Fibroblast of skin of scalp (primary cell): ENCODE measurements around the gene DNAH12.

ENCODE experiments used
- DNase-seq: peaks from one replicate; pipeline ENCODE4 v3.0.0-alpha.2; 2013

The DNAH12 gene

DNA sequence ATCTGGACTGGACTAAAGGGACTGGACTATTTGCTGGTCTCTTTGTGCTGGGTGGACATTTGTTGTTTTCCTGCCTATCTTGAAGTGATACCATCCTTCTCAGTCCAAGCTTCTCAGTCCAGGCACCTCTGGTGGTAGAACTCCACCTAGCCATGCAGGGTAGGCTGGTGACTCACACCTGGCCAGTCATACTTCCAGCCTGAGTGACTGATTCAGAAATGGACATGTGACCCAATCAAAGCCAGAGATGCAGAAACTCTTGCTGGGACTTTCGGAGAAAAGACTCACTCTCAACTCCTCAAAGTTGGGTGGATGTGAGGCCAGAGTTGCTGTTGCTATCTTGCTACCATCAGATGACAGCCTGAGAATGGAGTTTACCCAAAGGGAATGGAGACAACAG lies 246.1 kb downstream of the DNAH12 start:
- no peak for DNase-seq

DNA sequence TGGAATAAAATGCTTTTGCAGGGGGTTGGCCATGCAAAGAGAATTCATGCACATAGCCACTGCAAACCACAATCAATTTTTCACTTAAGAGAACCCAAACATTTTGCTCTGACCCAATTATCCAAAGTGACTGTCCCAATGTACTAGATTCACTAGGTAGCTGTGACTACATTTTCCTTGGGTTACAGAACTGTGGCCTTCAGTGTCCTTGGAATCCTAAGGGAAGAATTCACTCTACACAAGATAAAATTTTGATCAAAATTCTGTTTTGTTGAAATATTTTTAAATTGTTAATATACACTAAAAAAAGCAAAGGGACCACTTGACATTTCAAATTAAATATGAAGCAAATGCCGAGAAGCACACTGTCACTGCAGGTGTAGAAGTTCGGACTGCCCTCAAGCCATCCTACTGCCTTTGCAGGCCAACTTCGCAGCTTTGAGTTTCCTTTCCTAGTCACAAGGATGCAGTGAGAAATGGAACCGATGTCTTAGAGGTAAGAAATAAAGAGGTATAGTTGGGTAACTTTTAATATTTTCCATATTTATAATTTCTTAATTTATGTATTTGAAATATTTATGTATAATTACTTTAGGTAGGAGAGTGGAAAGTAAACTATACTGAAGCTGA lies 251.1 kb downstream of the DNAH12 start:
- DNase-seq, result no peak

DNA sequence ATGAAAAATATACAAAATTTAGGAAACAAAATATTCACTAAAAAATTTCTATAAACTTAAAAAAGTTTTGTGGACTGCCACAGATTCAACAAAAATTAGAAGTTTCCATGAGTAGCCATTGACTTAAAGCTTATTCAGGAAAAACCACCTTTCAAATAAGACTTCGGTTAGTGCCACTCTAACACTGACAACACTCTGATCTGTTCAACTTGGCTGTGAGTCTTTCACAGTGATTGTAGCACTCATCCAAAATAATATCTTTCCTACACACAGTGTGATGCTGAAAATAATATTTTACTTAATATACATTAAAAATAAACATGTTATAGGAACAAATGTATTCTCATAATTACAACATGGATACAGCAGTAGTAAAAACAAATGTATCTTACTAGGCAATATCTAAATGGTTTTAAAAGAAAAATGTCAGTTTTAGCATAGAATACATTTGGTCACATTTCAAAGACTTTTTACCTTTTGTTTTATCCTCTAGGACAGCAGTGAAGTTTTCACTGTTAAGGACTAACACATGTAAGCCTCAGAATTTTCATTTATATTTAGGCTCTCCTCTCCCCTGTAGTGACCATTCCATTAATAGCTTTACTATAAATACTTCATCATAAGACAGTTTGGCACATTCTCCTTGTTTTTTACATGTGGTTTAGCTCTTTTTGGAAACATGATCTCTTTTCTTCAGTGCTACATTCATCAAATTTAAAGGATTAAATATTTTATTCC lies 251.8 kb downstream of the DNAH12 start, which contains the start of gene ASB14:
ASB14 (minus strand) TSS at position 527 of the 738 bp plus-strand sequence. CDS start 652 bp downstream, outside the sequence.
- DNase-seq, result no peak

DNA sequence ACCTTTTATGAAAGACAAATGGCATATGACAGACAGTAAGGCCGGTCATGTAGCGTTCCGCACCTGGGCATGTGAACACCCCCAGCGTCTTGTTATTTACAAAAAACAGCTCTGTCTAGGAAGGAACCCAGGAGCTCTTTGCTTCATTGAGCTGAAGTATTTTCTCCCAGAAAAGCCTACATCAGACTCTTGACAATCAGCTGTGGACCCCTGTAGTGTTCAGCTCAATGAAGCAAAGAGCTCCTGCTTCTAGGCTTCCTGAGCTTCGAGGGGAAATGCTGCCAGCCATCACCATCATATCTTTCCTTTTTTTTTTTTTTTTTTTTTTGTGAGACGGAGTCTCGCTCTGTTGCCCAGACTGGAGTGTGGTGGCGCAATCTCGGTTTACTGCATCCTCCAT lies 255.7 kb downstream of the DNAH12 start:
- DNase-seq, result no peak

DNA sequence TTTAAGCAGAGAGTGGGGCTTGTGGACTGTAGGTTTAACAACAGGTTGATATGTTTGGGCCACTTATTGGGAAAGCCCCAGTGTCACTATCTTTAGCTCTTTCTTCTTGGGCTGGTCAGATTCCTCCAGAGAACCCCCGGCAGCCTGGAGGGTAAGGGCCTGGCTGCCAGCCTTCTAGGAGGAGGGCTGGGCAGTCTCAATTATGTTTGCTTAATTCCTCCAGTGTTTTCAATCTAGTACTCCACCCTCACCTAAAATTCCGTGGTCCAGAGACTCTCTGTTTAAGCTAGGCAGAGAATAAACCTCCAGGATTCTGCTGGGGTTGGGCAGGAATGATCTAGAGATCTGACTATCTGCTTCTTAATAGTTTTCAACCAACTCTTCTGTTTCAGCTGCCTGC lies 256.9 kb downstream of the DNAH12 start:
- no peak for DNase-seq

DNA sequence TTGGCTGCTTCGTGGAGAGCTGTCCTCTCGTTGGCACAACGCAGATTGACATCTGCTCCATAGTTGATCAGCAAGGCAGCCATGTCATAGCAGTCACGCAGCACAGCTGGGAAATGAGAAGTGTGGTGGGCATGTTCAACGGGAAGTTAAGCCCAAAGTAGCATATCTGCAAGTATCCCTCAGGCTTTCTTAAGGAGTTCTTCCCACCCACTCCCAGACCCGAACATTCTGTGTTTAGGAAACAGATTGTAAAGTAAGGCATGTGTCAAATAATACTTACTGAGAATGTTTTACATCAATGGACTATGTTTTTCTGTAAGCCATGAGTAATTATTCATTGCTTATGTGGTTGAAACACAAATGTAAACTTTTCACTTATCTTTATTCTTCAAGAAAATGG lies 260.8 kb downstream of the DNAH12 start:
- DNase-seq, result no peak

DNA sequence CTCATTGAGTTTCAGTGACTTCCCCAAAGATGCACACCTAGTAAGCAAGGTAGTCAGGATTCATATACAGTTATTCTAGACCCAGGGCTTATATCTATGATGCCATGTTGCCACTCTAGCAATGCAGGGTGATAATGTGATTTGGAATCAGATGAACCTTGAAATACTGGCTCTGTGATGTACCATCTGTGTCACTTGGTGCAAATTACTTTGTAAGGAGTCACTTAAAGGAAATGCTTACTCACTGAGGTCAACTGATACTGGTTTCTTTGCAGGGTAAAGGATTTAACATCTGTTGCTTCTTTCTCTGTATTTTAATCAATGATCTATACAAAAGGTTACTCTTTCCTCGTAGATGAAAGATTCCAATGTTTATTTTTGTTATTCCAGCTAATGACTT lies 262.4 kb downstream of the DNAH12 start:
- DNase-seq, result peak; percentile 26

DNA sequence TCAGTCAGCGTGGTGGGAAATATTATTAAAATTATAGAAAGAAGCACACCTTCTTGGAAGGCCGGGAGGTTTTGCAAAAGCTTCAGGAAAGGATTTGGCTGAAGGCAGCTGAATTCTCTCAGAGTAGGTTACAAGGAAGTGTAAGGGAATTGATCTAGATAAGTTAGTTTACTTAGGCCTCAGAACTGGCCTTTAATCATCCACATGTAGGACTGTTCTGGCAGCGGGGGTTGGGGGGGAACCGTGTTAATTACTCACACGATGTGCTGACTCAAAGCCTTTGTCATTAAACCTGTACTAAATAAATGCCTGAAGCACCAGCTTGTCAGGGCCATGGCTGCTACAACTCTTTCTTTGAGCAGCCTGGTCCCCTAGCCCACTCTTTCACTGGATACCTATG lies 264.5 kb downstream of the DNAH12 start:
- DNase-seq, result no peak

DNA sequence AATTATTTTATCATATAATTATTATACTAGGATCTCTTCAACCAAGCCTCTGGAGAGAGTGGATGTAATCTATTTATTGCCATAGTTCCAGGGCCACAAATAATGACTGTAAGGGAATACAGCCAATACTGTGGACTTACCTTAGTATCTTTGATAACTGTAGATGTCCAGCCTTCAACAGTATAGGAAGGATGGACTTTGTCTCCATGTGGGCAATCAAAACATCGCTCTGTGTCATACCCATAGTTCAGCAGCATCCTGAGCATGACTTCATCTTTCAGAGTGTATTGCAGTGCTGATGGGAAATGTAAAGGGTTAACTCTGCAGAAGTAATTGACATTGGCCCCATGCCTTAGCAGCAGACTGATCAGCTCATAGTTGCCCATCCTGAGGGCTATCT lies 265.9 kb downstream of the DNAH12 start:
- no peak for DNase-seq

DNA sequence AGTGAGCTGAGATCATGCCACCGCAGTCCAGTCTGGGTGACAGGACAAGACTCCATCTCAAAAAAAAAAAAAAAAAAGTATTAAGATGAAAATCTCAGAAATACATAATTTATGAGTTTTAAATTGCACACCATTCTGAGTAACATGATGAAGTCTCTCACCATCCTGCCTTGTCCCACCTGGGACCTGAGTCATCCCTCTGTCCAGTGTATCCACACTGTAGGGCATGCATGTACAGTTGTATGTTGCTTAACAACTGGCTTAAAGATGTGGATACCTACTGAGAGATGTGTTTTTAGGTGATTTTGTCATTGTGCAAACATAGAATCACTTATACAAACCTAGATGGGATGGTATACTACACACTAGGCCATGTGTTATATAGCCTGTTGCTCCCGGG lies 268.8 kb downstream of the DNAH12 start:
- DNase-seq, result no peak

DNA sequence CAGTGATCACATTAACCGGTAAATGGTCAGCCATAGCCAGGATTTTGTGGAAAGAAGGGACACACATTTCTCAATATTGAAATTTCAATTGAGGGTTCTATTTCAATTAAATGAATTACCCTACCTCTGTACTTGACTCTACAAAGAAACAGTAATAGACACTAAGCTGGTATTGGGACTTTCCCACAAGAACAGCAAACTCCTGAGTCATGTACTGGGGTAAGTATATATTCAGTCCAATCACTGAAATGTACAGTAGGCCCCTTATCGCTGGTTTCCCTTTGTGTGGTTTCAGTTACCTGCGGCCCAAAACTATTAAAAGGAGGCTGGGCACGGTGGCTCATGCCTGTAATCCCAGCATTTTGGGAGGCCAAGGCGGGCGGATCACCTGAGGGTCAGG lies 269.3 kb downstream of the DNAH12 start:
- no peak for DNase-seq

DNA sequence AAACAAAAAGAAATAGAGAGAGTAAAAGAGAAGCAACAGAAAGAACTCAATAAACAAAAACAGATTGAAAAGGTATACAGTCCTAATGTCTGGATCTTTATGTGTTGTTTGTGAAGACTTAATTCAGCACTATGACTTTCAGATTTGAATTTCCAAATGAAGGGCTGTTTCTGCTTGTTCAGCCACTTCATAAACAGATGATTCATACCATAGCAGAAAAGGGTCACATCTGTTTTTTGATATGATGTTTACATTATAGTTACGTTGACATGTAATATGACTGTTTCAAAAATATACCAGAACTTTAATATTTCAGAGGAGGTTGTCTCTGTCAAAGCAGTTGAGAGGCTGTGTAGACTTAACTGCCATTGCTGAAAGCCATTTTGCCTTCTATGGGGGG lies 275.7 kb downstream of the DNAH12 start:
- no peak for DNase-seq

DNA sequence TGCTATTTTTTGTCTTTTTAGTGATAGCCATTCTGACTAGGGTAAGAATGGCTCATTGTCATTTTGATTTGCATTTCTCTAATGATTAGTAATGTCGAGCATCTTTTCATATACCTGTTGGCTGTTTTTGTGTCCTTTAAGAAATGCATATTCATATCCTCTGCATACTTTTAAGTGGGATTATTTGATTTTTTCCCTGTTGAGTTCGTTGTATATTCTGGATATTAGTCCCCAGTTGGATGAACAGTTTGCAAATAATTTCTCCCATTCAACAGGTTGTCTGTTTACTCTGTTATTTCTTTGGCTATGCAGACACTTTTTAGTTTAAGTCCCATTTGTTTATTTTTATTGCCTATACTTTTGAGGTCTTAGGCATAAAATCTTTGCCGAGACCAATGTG lies 282.2 kb downstream of the DNAH12 start:
- DNase-seq, result no peak

DNA sequence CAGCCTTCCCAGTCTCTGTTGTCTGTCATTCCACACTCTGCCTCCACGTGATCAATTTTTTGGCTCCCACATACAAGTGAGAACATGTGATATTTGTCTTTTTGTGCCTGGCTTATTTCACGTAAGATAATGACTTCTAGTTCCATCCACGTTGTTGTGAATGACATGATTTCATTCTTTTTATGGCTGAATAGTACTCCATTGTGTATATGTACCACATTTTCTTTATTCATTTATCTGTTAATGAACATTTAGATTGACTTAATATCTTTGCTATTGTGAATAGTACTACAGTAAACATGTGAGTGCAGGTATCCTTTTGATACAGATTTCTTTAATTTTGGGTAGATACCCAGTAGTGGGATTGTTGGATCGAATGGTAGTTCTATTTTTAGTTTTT lies 283.0 kb downstream of the DNAH12 start:
- no peak for DNase-seq

DNA sequence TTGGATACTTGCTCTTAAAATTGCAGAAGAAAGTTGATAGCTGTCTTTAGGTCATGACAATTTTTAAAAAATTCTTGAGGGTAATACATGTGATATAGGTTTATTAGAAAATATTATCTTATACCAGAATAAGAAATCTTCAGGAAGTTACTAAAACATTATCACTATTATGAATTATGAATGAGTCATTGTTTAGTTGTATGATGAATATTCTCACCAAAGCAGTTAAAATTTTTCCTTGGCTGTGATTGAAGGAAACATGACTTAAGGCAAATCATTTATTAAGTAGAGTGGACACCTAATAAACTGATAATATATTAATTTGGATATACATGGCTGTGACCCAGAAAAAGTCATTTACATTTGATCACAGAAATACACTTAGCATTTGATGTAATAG lies 286.5 kb downstream of the DNAH12 start:
- DNase-seq, result no peak

DNA sequence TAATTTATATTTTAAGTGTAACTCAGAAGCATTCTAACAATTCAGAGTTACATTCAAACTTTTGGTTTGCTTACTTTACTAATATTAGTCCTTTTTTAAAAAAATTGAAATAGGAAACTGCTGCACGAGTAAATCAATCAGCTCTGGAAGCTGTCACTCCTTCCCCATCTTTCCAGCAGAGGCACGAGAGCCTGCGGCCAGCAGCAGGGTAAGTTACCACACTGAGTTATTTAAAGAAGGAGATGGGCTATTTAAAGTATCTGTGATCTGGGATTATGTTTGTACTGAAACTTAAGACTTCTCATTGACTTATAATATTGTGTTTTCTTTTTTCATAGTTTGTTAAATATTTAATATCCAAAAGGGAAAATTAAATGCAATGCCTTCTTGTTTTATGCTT lies 287.3 kb downstream of the DNAH12 start:
- no peak for DNase-seq

DNA sequence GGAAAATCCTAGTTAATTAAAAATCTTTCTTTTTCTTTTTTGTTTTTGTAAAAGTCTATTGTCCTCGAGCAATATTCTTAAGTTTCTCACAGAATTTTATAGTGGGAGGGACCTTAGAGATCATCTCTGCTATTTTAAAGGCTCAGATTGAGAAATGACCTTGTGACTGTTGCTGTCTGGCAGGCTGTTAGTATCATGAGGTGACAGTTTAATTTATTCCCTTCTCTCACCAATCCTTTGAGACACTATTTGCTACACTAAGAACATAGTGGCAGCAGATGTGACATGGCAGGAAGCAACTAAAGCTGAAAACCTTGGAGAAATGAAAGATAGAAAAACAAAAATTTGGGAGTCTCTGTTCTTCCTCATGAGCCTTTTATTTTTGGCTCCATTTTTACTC lies 291.7 kb downstream of the DNAH12 start:
- no peak for DNase-seq

DNA sequence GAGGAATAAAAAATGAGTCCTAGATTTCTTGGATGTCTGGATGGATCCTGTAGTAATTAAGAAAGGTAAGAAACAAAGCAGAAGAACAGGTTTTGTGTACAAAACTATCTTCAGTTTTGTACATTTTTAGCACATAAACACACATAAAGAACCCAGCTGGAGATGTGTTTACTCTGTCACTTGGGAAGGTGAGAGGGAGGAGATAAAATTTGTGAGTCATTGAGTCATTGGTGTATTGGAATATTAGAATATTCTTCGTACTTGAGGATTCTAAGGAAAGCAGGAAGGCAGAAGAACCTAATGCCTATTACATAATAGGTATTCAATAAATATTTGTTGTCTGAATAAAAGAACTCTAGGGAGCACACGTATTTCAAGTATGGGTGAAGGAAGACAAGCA lies 299.2 kb downstream of the DNAH12 start:
- no peak for DNase-seq
